ENCODE results near the gene ABCC1. TPM values are rescaled to one million over a fixed set of nuclear protein-coding genes. Genes with fewer than 3 reads are reported as not detected.
A peak's percentile ranks its signal among the peaks of the same experiment; 100 is the strongest.

Gene ABCC1
- total and polyA plus RNA-seq, 3 experiments from 2014 or later: 9.9 to 64.8 (median 64.6) TPM

DNA sequence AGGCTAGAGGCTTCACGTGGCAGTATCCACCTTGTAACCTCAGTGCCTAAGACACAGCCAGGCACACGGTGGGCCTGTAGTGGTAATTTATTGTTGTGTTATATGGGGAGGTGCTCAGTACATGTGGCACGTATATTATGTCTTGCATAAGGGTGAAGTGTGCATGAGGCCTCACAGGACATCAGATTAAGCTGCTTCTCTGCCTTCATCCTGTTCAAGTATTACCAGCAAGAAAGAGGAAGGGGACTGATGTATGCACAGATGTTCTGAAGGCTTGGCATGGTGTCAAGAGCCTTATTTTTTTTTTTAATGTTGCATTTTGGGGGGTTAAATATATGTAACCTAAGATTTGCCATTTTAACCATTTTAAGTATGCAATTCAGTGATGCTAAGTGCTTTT, 71.6 kb downstream of the ABCC1 start:
- Histone ChIP-seq H3K4me3 (ENCODE audit: low read length) (no peak overlapping the region), H3K4me1 (ENCODE audit: insufficient read depth, low read length) (peaks cover 13% of the 10 kb centered on the region), H3K9me3 (ENCODE audit: low read length) (no peaks in the 10 kb centered on the region), H3K36me3 (ENCODE audit: insufficient read depth, low read length) (peaks cover 25% of the 10 kb centered on the region), H3K27me3 (ENCODE audit: insufficient read depth, low read length, poor library complexity, severe bottlenecking) (no peaks in the 10 kb centered on the region), H3K27ac (ENCODE audit: low read depth, low read length) (peak overlapping the region; percentile 34)
- peak overlapping the region in 5 of 8 donors; percentile 2 to 78 (median 34) for H3K27ac Mint-ChIP-seq
- DNase-seq: no peak
- no peaks in the 10 kb centered on the region for H3K9me3 Mint-ChIP-seq
- H3K27me3 Mint-ChIP-seq: no peaks in the 10 kb centered on the region
- peaks cover 12 to 74% (median 23%) of the 10 kb centered on the region in 3 donors for H3K36me3 Mint-ChIP-seq
- ChIA-PET CTCF (interaction anchor here (1.4 kb wide), 1 partner anchor 10 kb away, joined by 3 read pairs; no protein-coding TSS in a partner anchor), POLR2A (no interaction called here)
- H3K4me1 Mint-ChIP-seq: peaks cover 22 to 31% (median 30%) of the 10 kb centered on the region in 3 donors
- no peak overlapping the region for H3K4me3 Mint-ChIP-seq

DNA sequence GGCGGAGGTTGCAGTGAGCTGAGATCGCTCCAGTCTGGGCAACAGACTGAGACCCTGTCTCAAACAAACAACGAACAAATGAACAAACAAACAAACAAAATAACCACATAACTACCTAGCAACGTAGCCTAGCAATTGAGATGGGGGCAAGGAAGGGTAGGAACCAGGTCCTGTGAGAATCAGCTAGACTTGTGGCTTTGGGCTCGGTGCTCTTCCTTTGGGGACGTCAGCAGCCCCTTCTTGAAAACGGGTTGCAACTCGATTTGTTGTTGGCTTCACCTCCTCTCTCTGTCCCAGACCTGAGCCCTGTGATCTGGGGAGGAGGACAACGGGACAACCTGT, 72.2 kb downstream of the ABCC1 start:
- H3K9me3 ChIP-seq (ENCODE audit: low read length): no peaks in the 10 kb centered on the region
- Mint-ChIP-seq H3K27ac (peak overlapping the region in 3 of 8 donors; percentile 10 to 68 (median 36)), H3K4me1 (peaks cover 20 to 37% (median 36%) of the 10 kb centered on the region in 3 donors), H3K36me3 (peaks cover 9 to 70% (median 19%) of the 10 kb centered on the region in 3 donors), H3K9me3 (no peaks in the 10 kb centered on the region), H3K27me3 (no peaks in the 10 kb centered on the region), H3K4me3 (no peak overlapping the region)
- peak overlapping the region; percentile 34 for H3K27ac ChIP-seq (ENCODE audit: low read depth, low read length)
- no peak for DNase-seq
- H3K36me3 ChIP-seq (ENCODE audit: insufficient read depth, low read length): peaks cover 22% of the 10 kb centered on the region
- CTCF ChIA-PET: interaction anchor here (1.4 kb wide), 1 partner anchor 9 kb away, joined by 3 read pairs; no protein-coding TSS in a partner anchor
- POLR2A ChIA-PET: no interaction called here
- peaks cover 13% of the 10 kb centered on the region for H3K4me1 ChIP-seq (ENCODE audit: insufficient read depth, low read length)
- H3K27me3 ChIP-seq (ENCODE audit: insufficient read depth, low read length, poor library complexity, severe bottlenecking): no peaks in the 10 kb centered on the region
- no peak overlapping the region for H3K4me3 ChIP-seq (ENCODE audit: low read length)

DNA sequence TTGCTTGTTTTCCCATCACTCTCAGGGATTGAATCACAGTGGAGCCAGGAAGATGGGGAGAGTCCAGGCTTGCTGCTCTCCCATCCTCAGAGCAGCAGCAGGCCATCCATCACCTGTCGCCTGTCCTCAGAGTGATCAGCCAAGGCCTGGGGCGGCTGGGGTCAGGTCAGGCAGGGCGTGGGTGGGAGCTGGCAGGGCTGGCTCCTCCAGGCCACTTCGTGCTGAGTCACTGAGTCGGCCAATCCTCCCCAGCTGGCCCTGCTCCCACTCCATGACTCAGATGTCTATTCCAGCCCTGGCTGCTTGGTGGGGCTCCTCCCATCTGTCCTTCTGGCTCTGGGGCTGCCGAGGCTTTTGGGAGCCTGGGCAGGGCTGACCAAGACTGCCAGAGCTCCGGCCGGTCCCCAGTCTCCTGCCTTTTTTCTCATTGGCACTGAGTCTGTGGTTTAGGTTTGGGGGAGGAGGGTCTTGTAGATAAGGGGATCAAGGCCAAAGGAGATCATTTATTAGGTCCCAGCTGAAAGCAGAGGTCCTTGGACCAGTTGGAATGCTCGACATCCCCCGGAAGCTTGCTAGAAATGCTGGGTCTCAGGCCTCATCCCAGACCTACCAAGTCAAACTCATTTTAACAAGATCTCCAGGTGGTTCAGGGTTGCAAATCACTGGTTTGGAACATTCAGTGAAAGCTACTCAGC, 72.7 kb downstream of the ABCC1 start:
- DNase-seq: no peak
- peaks cover 13% of the 10 kb centered on the region for H3K4me1 ChIP-seq (ENCODE audit: insufficient read depth, low read length)
- no peaks in the 10 kb centered on the region for H3K27me3 ChIP-seq (ENCODE audit: insufficient read depth, low read length, poor library complexity, severe bottlenecking)
- H3K4me3 ChIP-seq (ENCODE audit: low read length): no peak overlapping the region
- ChIA-PET CTCF (interaction anchor here (1.4 kb wide), 1 partner anchor 9 kb away, joined by 3 read pairs; no protein-coding TSS in a partner anchor), POLR2A (no interaction called here)
- H3K27me3 Mint-ChIP-seq: no peaks in the 10 kb centered on the region
- no peak overlapping the region for H3K4me3 Mint-ChIP-seq
- peaks cover 22 to 39% (median 38%) of the 10 kb centered on the region in 3 donors for H3K4me1 Mint-ChIP-seq
- no peaks in the 10 kb centered on the region for H3K9me3 ChIP-seq (ENCODE audit: low read length)
- H3K27ac ChIP-seq (ENCODE audit: low read depth, low read length): peak overlapping the region; percentile 85
- H3K9me3 Mint-ChIP-seq: no peaks in the 10 kb centered on the region
- H3K27ac Mint-ChIP-seq: peak overlapping the region in 4 of 8 donors; percentile 7 to 64 (median 25)
- H3K36me3 ChIP-seq (ENCODE audit: insufficient read depth, low read length): peaks cover 16% of the 10 kb centered on the region
- H3K36me3 Mint-ChIP-seq: peaks cover 9 to 65% (median 18%) of the 10 kb centered on the region in 3 donors

DNA sequence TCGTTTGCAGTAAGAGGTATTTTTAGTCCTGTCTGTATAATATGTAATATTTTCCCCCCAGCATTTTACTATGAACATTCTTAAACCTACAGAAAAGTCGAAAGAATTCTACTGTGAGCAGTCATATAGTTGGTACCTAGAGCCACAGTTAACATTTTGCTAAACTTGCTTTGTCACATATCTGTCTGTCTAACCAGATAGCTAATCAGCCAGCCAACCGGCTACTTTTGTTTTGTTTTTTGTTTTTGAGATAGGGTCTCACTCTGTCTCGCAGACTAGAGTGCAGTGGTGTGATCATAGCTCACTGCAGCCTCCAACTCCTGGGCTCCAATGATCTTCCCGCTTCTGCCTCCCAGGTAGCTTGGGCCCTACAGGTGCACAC, 73.3 kb downstream of the ABCC1 start:
- no peak for DNase-seq
- H3K36me3 ChIP-seq (ENCODE audit: insufficient read depth, low read length): peaks cover 15% of the 10 kb centered on the region
- POLR2A ChIA-PET: no interaction called here

DNA sequence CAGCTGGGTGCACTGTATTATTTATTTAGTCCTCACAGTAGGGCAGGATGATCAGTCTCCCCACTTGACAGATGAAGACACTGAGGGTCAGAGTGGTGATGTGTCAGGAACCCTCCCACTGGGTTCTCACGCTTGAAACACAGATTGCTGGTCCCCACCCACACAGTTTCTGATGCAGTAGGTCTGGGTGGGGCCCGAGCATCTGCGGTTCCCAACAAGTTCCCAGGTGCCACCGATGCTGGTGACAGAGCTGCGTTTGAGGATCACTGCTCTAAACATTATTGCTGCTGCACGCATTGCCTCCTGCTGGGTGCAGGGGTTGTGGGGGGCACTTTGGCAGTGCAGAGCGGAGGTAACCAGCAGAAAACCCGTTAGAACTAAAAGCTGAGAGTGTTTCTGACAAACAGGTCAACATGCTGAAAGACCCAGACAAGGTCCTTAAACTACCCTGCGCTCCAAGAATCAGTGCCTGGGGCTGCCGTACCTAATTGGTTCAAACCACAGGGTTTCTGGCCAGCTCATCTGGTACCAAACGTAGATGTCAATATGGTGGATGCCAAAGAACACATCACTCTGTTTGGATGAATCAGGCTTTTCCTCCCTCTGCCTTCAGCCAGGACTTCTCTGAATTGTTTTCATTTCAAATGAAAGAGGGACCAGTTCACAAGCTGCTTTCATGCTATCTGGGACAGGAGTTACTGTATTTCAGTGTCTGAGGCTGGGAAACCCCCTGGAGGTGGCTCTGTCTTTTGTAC, 76.0 kb downstream of the ABCC1 start:
- H3K36me3 Mint-ChIP-seq: peaks cover 0 to 48% (median 11%) of the 10 kb centered on the region in 3 donors
- no peaks in the 10 kb centered on the region for H3K27me3 ChIP-seq (ENCODE audit: insufficient read depth, low read length, poor library complexity, severe bottlenecking)
- peaks cover 22 to 38% (median 35%) of the 10 kb centered on the region in 3 donors for H3K4me1 Mint-ChIP-seq
- H3K4me3 ChIP-seq (ENCODE audit: low read length): no peak overlapping the region
- POLR2A ChIA-PET: interaction anchor here (0.5 kb wide), 1 partner anchor 72 kb away, joined by 3 read pairs; no protein-coding TSS in a partner anchor
- peak overlapping the region in 5 of 7 donors; percentile 6 to 51 (median 35) for H3K4me3 Mint-ChIP-seq
- DNase-seq: peak in 4 of 5 donors; percentile 17 to 64 (median 30)
- no peaks in the 10 kb centered on the region for H3K9me3 Mint-ChIP-seq
- H3K4me1 ChIP-seq (ENCODE audit: insufficient read depth, low read length): peaks cover 13% of the 10 kb centered on the region
- no peak overlapping the region for H3K27ac ChIP-seq (ENCODE audit: low read depth, low read length)
- no peaks in the 10 kb centered on the region for H3K27me3 Mint-ChIP-seq
- H3K36me3 ChIP-seq (ENCODE audit: insufficient read depth, low read length): peaks cover 6% of the 10 kb centered on the region
- H3K27ac Mint-ChIP-seq: peak overlapping the region; percentile 71 to 93 (median 86)
- H3K9me3 ChIP-seq (ENCODE audit: low read length): no peaks in the 10 kb centered on the region
- CTCF ChIA-PET: no interaction called here

More for the DNA sequence above, 73.3 kb downstream of the ABCC1 start:
- Histone ChIP-seq H3K27ac (ENCODE audit: low read depth, low read length) (peak overlapping the region; percentile 85), H3K4me3 (ENCODE audit: low read length) (no peak overlapping the region), H3K9me3 (ENCODE audit: low read length) (no peaks in the 10 kb centered on the region), H3K27me3 (ENCODE audit: insufficient read depth, low read length, poor library complexity, severe bottlenecking) (no peaks in the 10 kb centered on the region), H3K4me1 (ENCODE audit: insufficient read depth, low read length) (peaks cover 13% of the 10 kb centered on the region)
- peaks cover 8 to 61% (median 18%) of the 10 kb centered on the region in 3 donors for H3K36me3 Mint-ChIP-seq
- peak overlapping the region in 4 of 8 donors; percentile 7 to 70 (median 40) for H3K27ac Mint-ChIP-seq
- H3K9me3 Mint-ChIP-seq: no peaks in the 10 kb centered on the region
- peaks cover 22 to 39% (median 38%) of the 10 kb centered on the region in 3 donors for H3K4me1 Mint-ChIP-seq
- no peak overlapping the region for H3K4me3 Mint-ChIP-seq
- CTCF ChIA-PET: interaction anchor here (1.4 kb wide), 1 partner anchor 8 kb away, joined by 3 read pairs; no protein-coding TSS in a partner anchor
- H3K27me3 Mint-ChIP-seq: no peaks in the 10 kb centered on the region

DNA sequence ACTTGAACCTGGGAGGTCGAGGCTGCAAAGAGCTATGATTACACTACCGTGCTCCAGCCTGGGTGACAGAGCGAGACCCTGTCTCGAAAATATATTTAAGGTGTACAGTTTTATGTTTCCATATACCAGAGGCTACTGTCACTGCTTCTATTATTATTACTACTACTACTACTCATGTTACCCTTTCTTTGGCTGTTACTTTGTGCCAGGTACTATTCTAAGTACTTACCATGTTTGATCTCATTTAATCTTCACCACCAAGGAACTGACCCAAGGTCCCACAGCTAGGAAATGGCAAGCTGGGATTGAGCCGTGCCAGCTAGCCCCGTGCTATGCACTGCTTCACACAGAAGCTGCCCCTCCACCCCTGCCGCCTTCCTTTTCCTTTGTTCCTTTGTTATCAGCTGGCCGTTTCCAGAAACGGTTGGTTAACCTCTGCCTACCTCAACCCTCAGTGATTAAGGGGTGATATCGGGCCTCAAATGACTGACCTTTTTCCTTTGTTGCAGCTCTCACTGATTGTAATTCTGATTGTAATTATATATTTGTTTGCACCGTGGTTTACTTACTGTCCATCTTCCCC, 78.4 kb downstream of the ABCC1 start:
- CTCF ChIA-PET: interaction anchor here (1.3 kb wide), 1 partner anchor 11 kb away, joined by 3 read pairs; no protein-coding TSS in a partner anchor
- Histone ChIP-seq H3K27me3 (ENCODE audit: insufficient read depth, low read length, poor library complexity, severe bottlenecking) (no peaks in the 10 kb centered on the region), H3K4me1 (ENCODE audit: insufficient read depth, low read length) (peaks cover 15% of the 10 kb centered on the region), H3K9me3 (ENCODE audit: low read length) (no peaks in the 10 kb centered on the region), H3K27ac (ENCODE audit: low read depth, low read length) (no peak overlapping the region), H3K36me3 (ENCODE audit: insufficient read depth, low read length) (no peaks in the 10 kb centered on the region), H3K4me3 (ENCODE audit: low read length) (no peak overlapping the region)
- Mint-ChIP-seq H3K36me3 (peaks cover 6 to 41% (median 7%) of the 10 kb centered on the region in 3 donors), H3K4me1 (peaks cover 30 to 42% (median 42%) of the 10 kb centered on the region in 3 donors), H3K4me3 (no peak overlapping the region), H3K27ac (peak overlapping the region in 6 of 8 donors; percentile 19 to 80 (median 66)), H3K27me3 (no peaks in the 10 kb centered on the region), H3K9me3 (no peaks in the 10 kb centered on the region)
- POLR2A ChIA-PET: no interaction called here
- DNase-seq: no peak

DNA sequence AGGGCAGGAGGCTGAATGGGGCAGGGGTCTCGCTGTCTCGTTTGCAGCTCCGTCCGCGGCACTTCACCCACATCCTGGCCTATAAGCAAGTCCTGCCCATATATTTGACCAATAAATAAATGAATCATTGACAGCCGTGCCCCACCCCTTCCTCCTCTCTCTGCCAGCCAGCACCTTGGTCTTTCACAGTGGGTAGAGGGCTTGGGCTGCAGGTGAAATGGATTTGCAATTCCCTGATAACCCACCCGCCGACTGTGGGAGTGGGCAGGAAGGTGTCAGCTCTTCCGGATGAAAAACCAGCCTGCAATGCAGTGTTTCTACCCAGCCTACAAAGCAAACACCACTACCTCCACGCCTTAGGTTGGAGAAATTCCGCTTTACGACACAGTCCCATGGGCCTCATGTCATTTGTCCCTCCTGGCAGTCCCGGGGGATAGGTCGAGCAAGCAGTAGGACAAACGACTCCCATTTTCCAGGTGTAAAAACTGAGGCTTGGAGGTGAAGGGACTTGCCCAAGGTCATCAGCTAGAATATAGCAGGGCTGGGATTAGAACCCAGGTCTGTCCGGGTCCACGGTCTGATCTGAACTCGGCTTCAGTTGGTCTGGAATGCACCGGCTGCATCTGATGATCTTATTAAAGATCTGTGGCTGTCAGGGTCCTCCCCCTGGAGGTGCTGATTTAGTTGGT, 79.0 kb downstream of the ABCC1 start:
- Mint-ChIP-seq H3K9me3 (no peaks in the 10 kb centered on the region), H3K4me3 (no peak overlapping the region), H3K27ac (peak overlapping the region in 4 of 8 donors; percentile 23 to 68 (median 62)), H3K4me1 (peaks cover 37 to 45% (median 42%) of the 10 kb centered on the region in 3 donors), H3K27me3 (no peaks in the 10 kb centered on the region), H3K36me3 (peaks cover 6 to 36% (median 7%) of the 10 kb centered on the region in 3 donors)
- DNase-seq: no peak
- Histone ChIP-seq H3K9me3 (ENCODE audit: low read length) (no peaks in the 10 kb centered on the region), H3K4me1 (ENCODE audit: insufficient read depth, low read length) (peaks cover 21% of the 10 kb centered on the region), H3K27me3 (ENCODE audit: insufficient read depth, low read length, poor library complexity, severe bottlenecking) (no peaks in the 10 kb centered on the region), H3K4me3 (ENCODE audit: low read length) (no peak overlapping the region), H3K36me3 (ENCODE audit: insufficient read depth, low read length) (no peaks in the 10 kb centered on the region), H3K27ac (ENCODE audit: low read depth, low read length) (no peak overlapping the region)
- POLR2A ChIA-PET: no interaction called here
- CTCF ChIA-PET: interaction anchor here (1.3 kb wide), 1 partner anchor 10 kb away, joined by 3 read pairs; no protein-coding TSS in a partner anchor

Measured in CD8-positive, alpha-beta memory T cell (primary cell).